Stimulated activated CD4-positive, alpha-beta T cell treated with anti-CD3 and anti-CD28 coated beads, Interleukin-1b, Interleukin-23, amount 100 ng/mL, for 24 hours (primary cell): ENCODE results near the gene CREB3L2.
"Not testable (repeated sequence)": the region's sequence is repeated elsewhere in the genome, so short reads cannot be mapped to it uniquely, and the experiment has no call there.

ENCODE experiments used
- DNase-seq, 4 experiments: peaks; one replicate each; pipeline ENCODE4 v3.0.0-alpha.2; 2020; ENCODE audit warnings: low read depth in 4 of 4, low spot score in 1 of 4

The CREB3L2 gene

DNA sequence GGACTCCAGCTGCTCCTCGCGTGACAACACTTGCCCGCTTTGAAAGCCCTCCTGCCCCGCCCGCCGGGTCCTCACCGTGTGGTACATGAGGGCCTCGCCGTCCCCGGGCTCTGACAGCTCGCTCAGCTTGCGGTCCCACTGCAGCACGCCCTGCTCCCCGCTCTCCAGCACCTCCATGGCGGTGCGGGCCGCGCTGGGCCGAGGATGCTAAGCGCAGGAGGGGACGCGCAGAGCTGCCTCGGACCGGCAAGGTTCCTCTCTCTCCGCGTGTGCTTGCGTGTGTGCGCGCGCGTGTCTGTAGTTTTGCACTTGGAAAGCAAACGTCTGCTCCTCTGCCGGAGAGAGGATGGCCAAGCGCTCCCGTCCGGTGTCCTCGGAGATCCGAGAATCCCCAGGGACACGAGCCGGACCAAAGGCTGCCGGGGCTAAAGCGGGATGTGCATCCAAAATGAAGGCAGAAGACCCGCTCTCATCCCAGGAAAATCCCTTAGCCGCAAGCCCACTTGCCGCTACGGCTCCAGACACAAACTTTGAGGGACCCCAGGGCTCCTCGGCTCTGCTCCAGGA lies at the start of gene CREB3L2:
Gene CREB3L2, minus strand, starts transcription at position 558 of the 567 bp plus-strand sequence. Its CDS starts 381 bp downstream, at position 177.
- peak; percentile 31 to 50 (median 38) for DNase-seq

DNA sequence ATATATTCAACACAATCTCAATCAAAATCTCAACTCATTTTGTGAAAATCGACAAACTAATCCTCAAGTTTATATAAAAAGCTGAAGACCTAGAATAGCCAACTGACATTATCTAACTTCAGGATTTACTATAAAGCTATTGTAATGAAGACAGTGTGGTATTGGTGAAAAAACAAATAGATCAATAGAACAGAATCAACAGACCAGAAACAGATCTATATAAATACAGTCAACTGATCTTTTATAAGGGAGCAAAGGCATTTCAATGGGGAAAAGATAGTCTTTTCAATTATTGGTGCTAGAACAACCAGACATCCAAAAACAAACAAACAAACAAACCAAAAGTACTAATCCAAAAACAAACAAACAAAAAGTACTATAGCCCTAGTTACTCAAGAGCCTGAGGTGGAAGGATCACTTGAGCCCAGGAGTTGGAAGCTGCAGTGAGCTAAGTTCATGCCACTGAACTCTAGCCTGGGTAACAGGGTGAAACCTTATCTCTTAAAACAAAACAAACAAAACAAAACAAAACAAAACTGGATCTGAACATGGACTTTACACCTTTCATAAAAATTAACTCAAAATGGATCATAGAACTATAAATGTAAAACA lies 47.7 kb upstream of the CREB3L2 start:
- no peak for DNase-seq

DNA sequence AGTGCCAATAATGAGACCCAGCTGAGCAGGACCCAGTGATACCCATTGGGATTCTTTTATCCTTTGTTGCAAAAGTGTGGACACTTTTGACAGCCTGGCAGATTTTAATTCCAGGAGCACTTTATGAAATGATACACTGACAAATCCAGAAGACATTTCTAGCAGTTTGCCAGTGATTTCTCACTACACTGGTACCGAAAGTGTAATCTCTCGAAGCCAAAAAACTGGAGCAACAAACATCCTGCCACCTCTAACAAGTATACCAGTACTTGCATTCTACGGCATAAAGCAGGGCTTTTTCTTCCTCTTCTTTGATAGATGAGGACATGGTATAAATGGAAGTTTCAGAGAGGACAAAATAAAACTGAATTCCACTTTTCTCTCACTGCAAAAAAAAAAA lies 46.0 kb upstream of the CREB3L2 start:
- DNase-seq = no peak

- no peak for DNase-seq
These were observed 43.0 kb upstream of the CREB3L2 start for GRCh38 chr7:138044897-138045296.

DNA sequence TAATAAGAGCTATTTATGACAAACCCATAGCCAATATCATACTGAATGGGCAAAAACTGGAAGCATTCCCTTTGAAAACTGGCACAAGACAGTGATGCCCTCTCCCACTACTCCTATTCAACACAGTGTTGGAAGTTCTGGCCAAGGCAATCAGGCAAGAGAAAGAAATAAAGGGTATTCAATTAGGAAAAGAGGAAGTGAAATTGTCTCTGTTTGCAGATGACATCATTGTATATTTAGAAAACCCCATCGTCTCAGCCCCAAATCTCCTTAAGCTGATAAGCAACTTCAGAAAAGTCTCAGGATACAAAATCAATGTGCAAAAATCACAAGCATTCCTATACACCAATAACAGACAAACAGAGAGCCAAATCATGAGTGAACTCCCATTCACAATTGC lies 38.2 kb upstream of the CREB3L2 start:
- not testable (repeated sequence) for DNase-seq

DNA sequence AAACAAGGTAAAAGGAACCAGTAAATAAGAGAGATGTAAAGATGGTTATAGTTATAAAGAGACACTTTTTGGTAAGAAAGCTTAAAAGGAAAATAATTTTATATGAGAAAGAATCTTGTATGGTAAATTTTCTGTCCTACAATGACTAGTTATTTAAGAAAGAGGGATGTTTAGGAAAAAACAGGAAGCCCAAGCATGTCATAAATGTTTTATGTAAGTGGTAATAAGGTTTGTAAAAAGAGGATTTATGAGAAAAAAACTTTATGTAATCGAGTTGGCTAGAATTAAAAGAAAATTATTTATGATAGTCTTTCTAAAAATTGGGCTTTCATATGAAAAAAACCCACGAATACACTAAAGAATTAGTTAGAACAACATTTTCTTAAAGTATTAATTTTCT lies 34.2 kb upstream of the CREB3L2 start:
- no peak for DNase-seq

- no peak for DNase-seq
These were observed 31.4 kb upstream of the CREB3L2 start for GRCh38 chr7:138033241-138033640.

DNA sequence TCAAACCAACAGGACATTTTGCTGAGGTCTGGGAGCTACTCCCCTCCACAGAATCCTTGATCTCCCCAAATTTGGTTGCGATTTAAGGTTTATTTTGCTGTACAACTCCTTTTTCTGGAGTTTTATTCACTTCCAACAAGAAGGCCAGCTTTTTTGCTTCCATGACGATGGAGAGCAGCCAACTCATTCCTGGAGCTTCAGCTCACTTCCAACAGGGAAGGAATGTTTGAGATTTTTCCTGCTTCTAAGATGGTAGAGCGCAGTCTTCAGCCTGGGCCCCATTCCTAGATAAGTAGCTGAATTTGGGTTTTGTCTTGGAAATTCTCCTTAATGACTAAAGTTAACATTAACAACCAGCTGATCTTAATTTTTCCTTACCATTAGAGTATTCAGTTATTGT lies 30.9 kb upstream of the CREB3L2 start:
- no peak for DNase-seq

GRCh38 chr7:138032186-138032585 lies 30.3 kb upstream of the CREB3L2 start:
- DNase-seq = no peak

DNA sequence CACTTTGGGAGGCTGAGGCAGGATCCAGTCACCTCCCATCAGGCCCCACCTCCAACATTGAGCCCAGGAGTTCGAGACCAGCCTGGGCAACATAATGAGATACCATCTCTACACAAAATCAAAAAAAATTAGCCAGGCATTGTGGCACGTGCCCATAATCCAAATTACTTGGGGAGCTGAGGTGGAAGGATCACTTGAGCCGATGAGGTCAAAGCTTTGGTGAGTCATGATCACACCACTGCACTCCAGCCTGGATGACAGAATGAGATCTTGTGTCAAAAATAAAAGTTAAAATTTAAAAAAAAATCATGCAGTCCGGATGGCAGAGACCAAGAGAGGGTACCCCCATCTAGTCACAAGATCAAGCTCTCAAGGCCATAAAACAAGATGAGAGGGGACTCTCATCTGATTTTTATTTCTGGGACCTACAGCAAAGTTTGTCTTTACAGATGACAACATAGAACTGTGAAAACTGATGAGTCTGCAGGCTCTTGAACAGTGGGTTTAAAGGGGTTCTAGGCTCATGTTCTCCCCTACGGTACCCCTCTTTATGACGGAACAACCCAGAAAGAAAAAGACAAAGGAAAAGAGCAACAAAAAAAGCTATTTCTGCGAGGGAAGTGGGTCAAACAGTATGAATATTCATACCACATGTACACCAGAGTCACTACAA lies 28.9 kb upstream of the CREB3L2 start:
- DNase-seq = no peak

DNA sequence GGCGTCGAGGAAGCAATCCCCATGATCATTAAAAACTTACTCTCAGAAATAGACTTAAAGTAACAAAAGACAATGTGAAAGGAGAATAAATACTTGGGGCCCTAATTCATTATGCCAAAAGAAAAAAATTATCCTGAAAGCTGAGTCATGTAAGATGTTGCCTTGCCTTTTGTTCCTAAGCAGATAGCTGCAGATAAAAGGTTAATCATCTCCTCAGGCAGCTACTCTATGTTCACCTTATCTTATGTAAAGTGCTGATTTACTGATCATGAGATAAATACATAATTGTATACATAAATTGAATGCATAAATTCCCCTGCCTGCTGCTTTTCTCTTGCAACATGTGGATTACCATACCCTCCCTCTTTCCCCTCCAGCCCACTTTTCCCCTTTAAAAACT lies 28.1 kb upstream of the CREB3L2 start:
- DNase-seq = no peak

DNA sequence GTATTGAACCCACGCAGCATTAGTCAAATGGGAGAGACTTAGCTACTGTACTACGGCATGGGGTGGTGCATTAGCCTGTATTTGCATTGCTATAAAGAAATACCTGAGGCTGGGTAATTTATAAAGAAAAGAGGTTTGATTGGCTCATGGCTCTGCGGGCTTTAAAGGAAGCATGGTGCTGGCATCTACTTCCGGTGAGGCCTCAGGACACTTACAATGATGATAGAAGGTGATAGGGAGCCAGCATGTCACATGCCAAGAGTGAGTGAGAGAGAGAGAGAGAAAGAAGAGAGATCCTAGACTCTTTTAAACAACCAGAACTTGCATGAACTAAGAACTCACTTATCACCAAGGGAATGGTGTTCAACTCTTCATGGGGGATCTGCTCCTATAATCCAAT lies 27.2 kb upstream of the CREB3L2 start:
- DNase-seq = no peak

DNA sequence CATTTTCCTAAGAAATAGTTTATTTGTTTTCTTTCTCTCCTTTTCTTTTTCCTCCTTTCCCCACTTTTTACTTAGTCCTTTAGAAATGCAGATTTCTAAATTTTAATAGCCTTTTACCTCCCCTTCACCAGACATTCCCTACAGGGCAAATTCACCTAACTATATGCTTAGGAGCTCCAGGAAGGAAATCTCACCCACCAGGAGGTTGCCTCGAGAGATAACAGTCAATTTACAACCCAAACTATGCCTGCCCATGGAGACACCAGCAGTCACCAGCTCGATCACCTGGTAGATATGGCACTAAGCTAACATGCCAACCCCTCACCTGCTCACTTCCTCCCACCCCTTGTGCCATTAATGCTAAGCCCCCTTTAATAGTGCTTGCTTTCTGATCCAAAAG lies 25.2 kb upstream of the CREB3L2 start:
- DNase-seq = no peak

DNA sequence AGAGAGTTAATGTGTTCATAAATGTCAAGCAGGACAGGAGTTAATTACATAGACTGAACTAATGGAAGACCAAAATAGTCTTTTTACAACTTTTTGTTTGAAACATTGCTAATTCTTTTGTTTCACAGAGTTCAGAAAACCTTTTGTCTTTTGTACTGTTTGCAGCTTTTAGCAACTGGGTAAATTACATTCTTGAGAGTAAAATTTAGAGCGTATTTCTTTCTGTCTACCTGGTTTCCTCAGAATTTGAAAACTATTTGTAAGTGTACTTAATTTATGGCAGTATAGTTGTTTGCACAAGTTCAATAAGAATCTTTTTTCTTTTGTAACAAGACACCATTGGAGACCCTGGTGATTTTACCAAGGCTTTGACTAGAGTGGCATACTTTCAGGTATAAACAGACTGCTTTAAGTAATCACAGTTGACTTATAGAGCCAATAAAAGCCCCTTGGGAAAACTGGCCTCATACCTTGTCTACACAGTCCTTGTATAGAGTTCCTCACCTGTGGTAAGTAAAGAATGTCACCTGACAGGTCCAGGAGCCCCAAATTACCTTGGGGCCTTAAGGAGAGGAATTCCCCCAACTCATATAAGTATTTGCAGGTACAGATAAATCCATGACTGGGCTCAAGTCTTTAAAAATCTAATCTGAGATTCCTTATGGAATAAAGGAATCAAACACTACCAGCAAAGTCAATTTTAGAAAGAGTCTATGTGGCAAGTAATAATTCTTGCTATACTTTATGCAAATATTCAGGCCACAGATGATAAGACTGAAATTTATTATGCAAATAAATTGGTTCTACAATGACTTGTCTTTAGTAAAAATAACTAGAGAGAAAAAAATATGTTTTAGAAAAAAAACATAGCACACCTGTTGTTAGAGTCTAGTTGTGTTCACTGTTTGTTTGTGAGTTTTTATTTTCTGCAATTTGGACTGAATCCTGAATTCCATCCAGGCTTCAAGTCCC lies 23.6 kb upstream of the CREB3L2 start:
- DNase-seq = no peak

DNA sequence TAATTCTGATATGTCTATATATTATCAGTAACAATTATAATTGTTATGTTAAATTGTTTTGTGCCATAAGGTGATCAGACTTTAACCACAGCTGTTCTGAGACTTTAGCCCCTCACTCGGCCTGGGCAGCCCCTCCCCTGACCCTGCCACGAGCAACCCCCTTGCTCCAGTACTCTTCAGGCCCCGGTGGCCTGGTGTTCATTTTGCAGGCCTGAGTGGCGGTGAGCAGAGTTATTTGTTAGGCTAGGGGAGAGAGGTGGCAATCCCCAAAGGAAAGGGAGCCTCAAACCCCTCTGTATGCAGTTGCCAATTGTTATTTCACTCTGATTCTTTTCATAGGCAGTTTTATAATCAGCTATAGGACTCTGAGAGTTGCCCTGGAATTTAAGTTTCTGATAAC lies 22.9 kb upstream of the CREB3L2 start:
- no peak for DNase-seq

DNA sequence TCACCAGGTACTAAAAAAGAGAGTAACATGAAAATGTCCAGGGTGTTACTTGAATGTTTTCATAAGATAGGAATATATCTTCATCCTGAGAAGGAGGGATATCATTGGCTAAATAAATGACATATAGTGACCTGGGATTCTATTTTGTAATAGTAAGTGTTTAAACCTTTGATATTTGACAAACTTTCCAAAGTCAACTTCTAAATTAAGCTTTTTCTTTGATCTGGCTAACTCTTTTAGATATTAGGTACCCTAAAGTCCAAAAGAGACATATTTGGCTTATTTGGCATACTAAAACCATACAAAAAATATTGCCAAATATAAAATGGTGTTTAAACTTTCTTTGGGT lies 22.4 kb upstream of the CREB3L2 start:
- DNase-seq = no peak

- no peak for DNase-seq
These were observed 21.9 kb upstream of the CREB3L2 start for GRCh38 chr7:138023618-138024342.

DNA sequence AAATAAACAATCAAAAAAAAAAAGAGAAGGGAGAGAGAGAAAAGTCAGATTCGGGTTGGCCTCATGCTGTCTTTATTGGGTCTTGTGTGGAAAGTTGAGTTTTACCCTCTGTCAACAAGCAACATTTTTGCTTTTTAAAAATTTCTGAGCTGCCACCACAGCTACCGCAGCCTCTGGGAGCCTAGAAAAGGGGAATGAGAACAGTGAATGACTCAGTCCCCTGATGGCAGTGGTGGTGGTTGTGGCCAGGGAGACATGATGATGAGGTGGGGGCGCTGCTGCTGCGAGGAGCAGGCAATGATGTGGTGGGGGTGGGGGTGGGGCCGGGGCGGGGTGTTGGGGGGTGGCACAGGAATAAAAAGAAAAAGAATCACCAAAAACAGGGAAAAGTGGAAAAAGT lies 20.0 kb upstream of the CREB3L2 start:
- no peak for DNase-seq

DNA sequence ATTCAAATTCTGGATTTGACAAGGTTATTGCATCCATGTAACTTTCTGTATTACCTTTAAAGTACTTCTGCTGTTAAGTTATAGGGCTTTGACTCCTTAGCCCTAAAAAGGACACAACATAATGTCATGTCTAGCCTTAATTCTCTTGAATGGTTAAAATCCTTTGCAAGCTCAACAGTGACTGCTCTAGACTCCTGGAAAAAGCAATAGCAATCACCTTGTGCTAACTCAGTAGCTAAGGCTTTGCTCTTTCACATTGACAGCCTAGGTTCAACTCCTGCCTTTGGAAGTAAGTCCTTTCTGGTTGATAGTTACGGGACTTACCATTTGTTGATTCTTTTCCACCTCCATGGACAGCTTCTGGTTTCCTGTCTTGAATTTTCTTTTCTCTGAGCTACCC lies 16.1 kb upstream of the CREB3L2 start:
- DNase-seq = no peak

DNA sequence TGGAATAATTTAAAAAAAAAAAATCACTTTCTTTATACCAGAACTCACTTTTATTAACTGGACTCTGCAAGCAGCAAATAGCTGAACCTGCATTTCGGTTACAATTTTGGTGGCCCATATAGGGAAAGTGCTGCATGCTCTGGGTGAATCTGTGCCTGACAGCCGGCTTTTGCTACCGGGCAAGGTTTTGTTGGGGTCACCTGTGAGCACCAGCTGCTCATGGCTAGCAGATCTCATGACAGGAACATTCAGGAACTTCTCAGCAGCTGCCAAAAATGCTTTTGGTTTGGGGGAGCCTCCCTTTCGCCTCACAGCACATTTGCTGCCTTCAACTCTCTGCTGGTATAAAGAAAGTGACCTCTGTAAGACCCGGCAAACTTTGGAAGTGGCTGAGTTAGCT lies 13.2 kb upstream of the CREB3L2 start:
- no peak for DNase-seq

DNA sequence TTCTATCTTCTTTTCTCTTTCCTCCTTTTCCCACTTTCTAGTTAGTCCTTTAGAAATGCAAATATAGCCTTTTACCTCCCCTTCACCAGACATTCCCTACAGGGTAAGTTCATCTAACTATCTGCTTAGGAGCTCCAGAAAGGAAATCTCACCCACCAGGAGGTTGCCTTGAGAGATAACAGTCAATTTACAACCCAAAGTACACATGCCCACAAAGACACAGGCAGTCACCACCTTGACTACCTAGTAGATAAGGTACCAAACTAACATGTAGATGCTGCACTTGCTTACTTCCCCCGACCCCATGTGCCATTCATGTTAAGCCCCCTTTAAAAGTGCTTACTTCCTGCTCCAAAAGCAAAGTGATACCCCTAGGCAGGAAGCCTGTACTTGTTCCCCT lies 12.8 kb upstream of the CREB3L2 start:
- no peak for DNase-seq
